ENCODE measurements around the gene ZKSCAN1.
"Not testable (repeated sequence)": the region's sequence is repeated elsewhere in the genome, so short reads cannot be mapped to it uniquely, and the experiment has no call there.

Gene ZKSCAN1

DNA sequence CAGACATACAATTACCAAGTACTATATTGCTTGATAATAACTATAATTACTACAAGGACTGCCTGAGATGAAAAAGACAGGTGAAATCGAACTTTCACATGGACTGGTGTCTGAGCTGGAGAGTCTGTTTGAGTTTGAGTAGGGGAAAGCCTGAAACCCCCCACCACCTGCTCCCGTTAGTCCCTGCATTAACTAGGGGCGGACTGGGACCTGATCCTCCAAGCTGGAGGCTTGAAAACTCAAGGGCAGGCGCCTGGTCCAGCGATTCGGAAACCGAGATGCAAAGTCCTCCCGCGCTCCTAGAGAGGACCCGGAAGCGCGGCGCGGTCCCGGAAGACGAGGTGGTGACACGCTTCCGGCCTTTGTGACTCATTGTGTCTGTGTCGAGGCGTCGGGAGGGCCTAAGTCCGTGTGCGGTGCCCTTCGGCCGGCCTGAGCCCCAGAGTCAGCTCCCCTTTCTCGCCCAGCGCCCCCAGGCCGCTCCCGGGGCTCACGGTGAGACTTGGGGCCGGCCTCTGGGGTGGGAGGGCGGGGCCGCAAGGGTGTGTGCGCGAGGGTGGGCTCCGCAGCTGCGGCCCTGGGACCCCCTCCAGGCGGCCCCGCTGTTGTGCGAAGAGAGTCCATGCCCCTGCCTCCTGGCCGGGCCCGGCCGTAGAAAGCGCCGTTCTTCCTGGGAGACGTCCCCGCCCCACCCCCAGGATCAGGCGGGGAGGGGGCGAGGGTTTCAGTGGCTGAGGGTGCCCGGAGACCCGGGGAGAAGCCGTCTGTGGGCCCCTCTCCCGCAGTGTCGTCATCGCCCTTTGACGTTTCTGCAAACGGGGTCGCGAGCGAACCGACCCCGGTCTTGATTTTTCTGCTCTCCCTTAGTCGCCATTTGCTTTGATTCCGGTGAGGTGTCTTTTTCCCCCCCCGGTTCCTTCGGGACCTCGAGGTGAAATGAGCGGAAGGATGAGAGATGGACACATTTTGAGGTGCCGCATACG, at the start of gene ZKSCAN1:
Gene ZKSCAN1, plus strand, starts transcription at position 365 of the 983 bp plus-strand sequence. CDS start 7,911 bp downstream, outside the sequence.
- peak; percentile 96 for DNase-seq (ENCODE audit: low spot score)

DNA sequence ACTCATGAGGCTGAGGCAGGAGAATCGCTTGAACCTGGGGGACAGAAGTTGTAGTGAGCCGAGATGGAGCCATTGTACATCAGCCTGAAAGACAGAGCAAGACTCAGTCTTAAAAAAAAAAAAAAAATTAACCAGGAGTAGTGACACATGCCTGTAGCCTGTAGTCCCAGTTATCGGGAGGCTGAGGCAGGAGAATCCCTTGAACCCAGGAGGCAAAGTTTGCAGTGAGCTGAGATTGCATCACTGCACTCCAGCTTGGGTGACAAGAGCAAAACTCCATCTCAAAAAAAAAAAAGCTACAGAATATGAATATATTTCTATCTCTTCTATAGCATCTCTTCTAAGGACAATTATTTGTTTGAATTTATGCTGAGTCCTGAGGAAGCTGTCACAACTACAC, 46.1 kb upstream of the ZKSCAN1 start:
- DNase-seq (ENCODE audit: low spot score): no peak

DNA sequence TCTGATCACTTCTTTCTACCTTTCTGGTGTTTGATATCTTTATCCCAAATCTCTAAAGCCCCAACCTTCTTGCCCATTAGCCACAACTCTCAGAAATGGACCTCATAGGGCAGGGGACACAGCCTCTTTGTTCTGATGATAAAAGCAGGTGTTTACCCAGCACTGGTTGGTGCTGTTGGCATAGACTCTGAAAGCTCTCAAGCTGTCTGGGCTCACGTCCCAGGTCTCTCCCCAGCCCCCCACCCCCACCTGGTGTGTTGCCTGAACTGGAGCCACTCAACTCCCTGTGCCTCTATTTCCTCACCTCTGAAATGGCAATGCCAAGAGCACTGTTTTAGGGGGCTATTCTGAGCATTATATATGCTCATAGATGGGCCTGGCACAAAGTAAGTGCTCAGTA, 45.6 kb upstream of the ZKSCAN1 start:
- DNase-seq (ENCODE audit: low spot score): not testable (repeated sequence)

DNA sequence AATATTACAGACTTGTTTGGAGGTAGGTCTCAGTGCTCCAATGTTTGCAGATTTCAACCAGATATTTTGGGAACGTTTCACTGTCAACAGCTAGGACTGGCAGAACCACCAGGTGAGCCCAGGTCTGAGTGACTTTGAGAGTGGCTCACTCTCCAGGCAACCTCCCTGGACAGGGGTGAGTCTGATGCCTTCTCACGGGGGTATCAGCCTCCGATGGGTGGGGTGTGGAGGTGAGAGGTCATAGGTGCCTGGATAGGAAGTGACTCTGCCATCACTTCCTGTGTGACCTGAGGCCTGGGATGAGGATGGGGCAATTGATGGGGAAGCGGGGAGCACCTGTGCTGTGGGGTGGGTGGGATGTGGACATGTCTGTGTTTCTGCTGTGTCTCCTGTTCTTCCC, 44.2 kb upstream of the ZKSCAN1 start:
- DNase-seq (ENCODE audit: low spot score): no peak

DNA sequence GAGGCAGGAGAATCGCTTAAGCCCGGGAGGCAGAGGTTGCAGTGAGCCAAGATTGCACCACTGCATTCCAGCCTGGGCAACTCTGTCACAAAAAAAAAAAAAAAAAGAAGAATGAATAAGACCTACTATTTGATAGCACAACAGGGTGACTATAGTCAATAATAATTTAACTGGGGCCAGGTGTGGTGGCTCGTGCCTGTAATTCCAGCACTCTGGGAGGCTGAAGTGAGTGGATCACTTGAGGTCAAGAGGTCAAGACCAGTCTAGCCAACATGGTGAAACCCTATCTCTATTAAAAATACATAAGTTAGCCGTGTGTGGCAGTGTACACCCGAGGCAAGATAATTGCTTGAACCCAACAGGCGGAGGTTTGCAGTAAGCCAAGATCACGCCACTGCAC, 41.6 kb upstream of the ZKSCAN1 start:
- DNase-seq (ENCODE audit: low spot score): not testable (repeated sequence)

DNA sequence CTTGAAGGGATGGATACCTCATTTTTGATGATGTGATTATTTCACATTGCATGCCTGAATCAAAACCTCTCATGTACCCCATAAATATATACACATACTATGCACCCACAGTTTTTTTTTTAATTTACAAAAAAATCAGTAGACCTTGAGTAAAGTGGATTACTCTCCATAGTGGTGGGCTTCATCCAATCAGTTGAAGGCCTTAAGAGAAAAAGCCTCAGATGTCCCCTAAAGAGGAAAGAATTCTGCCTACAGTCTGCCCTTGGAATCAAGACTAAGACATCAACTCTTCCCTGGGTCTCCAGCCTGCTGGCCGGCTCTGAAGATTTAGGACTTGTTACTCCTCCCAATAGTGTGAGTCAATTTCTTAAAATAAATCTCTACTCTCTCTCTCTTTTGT, 40.7 kb upstream of the ZKSCAN1 start:
- no peak for DNase-seq (ENCODE audit: low spot score)

DNA sequence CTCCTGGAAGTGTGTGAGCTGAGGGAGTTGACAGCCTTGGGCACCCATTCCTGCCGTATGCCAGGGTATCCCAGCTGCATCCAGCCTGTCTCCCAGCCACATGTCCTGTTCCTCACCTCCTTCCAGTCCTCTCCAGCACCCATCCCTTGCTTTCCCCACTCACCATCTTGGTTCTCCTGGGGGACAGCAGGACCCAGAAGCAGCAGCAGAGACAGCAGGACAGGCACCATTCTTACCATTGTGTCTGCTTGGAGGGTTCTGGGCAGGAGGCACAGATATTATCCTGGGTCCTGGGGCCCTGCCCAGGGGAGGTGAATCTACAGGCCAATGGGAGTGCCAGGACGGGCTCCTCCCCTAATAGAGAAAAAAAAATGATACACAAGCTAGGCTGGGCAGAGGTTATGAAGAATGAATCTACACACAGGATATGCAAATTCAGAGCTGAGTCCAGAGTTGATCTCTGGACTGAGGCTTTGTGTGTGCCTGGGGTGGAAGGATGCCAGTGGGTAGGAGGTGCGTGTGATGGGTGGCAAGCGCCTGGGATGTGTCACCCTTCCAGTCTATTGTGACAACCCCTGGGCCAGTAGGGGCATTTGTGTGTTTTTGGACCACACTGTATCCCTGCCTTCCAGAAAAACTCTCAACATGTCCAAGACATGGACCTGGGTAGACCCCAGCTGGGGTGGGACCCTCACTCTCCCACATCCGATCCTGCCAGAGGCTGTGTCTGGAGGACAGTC, 39.4 kb upstream of the ZKSCAN1 start, which contains the start of gene AZGP1:
Gene AZGP1, minus strand, starts transcription at position 250 of the 740 bp plus-strand sequence. Its CDS starts 11 bp downstream, at position 239.
- peak; percentile 48 for DNase-seq (ENCODE audit: low spot score)

DNA sequence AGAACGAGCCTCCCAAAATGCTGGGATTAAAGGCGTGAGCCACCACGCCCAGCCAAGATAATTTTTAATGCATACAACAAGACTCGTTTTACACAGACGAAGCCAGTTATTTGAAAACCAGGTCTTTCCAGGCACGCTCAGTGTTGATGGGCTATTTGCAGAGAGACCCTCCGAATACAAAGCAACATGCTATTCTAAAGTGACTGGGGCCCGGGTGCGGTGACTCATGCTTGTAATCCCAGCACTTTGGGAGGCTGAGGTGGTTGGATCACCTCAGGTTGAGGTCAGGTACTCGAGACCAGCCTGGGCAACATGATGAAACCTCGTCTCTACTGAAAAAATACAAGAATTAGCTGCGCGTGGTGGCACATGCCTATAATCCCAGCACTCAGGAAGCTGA, 38.8 kb upstream of the ZKSCAN1 start:
- DNase-seq (ENCODE audit: low spot score): no peak

DNA sequence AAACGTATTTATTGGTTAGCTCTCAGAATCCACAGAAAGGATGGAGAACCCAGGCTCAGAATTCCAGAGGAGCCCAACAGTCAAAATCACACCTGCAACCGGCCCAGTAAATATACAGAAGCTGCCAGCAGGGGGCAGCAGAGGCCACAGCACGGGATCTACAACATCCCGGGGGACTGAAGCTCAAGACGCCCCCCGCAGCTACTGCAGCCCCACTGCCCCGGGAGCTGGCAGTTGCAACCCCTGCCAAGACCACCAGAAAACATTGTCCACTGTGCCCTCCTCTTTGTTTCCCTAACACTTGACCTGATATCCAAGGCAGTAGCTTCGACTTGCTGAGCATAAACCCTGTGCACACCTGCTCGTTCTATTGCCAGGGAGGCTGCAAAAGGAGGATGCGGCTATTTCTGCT, 35.6 kb upstream of the ZKSCAN1 start:
- DNase-seq (ENCODE audit: low spot score): not testable (repeated sequence)

DNA sequence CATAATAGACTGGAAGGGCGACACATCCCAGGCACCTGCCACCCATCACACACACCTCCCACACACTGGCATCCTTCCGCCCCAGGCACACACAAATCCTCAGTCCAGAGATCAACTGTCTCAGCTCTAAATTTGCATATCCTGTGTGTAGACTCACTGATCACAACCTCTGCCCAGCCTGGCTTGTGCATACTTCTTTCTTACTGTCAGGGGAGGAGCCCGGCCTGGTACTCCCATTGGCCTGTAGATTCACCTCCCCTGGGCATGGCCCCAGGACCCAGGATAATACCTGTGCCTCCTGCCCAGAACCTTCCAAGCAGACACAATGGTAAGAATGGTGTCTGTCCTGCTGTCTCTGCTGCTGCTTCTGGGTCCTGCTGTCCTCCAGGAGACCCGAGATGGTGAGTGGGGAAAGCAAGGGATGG, 34.9 kb upstream of the ZKSCAN1 start:
- DNase-seq (ENCODE audit: low spot score): not testable (repeated sequence)

DNA sequence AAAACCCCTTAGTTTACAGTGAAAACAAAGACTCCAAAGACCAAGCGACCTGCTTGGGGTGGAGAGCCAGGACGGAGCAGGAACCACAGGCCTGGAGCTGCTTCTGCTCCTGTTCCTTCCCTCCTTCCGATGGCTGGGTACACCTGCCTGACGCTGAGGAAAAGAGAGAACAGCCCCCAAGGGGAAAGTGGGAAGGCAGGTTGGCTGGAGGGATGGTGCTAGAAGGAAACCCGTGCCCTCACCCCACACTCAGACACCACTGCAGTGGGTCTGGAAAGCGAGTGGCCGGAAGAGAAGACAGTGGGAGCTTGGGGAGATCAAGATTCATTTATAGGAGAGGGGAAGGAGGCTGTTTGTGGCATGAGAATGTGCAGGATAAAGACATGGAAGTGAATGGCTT, 34.3 kb upstream of the ZKSCAN1 start:
- DNase-seq (ENCODE audit: low spot score): not testable (repeated sequence)

DNA sequence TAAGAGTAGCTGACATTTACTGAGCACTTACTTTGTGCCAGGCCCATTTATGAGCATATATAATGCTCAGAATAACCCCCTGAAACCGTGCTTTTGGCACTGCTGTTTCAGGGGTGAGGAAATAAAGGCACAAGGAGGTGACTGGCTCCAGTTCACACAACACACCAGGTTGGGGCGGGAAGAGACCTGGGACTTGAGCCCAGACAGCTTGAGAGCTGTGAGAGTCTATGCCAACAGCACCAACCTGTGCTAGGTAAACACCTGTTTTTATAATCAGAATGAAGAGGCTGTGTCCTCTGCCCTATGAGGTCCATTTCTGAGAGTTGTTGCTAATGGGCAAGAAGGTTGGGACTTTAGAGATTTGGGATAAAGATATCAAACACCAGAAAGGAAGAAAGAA, 30.8 kb upstream of the ZKSCAN1 start:
- no peak for DNase-seq (ENCODE audit: low spot score)

DNA sequence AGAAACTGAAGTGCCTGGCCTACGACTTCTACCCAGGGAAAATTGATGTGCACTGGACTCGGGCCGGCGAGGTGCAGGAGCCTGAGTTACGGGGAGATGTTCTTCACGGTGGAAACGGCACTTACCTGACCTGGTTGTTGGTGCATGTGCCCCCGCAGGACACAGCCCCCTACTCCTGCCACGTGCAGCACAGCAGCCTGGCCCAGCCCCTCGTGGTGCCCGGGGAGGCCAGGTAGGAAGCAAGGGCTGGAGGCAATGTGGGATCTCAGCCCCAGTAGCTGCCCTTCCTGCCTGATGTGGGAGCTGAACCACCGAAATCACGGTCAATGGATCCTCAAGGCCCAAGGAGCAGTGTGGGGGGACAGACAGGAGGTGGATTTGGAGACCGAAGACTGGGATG, 28.1 kb upstream of the ZKSCAN1 start:
- not testable (repeated sequence) for DNase-seq (ENCODE audit: low spot score)

DNA sequence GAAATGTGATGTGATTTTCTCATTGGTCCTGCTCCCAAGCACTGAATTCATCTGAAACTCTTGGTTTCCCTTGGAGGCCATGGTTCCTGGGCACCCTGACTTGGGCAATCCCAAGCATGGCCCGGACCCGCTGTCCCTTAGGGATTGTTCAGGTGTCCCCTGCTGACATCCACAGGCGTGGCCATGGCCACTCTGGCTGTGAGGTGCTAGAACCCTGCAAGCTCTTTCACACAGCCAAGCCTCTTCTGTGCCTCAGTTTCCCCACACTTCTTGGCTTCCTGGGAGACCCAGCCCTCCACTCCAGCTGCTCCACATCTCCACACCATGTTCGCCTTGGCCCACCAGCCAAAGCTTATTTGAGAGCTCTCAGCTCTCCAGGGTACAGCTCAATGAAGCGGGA, 27.6 kb upstream of the ZKSCAN1 start:
- DNase-seq (ENCODE audit: low spot score): no peak

DNA sequence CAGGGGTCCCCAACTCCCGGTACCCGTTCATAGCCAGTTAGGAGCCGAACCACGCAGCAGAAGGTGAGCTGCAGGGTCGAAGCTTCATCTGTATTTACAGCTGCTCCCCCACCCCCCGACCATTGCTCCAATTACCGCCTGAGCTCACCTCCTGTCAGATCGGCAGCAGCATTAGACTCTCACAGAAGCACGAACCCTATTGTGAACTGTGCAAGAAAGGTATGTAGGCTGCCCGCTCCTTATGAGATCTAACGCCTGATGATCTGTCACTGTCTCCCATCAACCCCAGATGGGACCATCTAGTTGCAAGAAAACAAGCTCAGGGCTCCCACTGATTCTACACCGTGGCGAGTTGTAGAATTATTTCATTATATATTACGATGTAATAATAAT, 24.9 kb upstream of the ZKSCAN1 start:
- no peak for DNase-seq (ENCODE audit: low spot score)

DNA sequence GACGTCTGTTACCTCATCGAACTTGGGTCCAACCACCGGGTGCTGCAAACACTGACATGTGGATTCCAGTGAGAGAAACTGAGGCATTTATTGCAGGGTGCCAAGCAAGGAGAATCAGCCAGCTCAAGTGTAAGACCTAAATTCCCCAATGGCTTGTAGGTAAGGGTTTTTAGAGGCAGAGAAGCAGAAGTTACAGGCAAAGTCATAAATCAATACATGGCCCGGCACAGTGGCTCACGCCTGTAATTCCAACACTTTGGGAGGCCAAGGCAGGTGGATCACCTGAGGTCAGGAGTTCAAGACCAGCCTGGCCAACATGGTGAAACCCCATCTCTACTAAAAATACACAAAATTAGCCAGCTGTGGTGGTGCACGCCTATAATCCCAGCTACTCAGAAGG, 23.9 kb upstream of the ZKSCAN1 start:
- not testable (repeated sequence) for DNase-seq (ENCODE audit: low spot score)

DNA sequence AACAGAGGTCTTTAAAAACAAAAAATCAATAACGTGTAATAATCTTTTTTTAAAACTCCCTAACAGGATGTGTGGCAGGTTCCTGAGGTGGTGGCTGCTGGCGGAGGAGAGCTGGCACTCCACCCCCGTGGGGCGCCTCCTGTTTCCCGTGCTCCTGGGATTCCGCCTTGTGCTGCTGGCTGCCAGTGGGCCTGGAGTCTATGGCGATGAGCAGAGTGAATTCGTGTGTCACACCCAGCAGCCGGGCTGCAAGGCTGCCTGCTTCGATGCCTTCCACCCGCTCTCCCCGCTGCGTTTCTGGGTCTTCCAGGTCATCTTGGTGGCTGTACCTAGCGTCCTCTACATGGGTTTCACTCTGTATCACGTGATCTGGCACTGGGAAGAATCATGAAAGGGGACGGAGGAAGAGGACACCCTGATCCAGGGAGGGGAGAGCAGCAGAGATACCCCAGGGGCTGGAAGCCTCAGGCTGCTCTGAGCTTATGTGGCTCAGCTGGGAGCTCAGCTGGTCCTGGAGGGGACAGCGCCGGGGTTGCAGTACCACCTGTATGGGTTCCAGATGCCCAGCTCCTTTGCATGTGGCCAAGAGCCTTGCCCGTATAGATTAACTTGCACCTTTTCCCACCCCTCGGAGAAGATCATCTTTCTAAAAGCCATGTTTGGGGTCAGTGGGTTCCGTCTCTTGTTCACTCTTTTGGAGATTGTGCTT, 22.9 kb upstream of the ZKSCAN1 start:
- no peak for DNase-seq (ENCODE audit: low spot score)

DNA sequence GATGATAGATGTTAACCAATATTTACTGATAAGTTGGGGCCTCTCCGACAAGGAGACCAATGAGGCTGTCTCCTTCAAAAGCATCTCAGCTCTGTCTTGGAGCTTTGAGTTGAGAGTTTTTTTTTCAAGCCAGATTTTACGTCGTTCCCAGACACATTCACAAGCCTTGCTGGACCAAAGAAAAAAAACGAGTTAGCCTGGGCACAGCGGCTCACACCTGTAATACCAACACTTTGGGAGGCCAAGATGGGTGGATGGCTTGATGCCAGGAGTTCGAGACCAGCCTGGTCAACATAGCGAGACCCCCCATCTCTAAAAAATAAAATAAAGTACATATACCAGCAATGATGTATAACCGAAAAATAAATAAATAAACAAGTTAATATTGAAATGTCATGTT, 20.6 kb upstream of the ZKSCAN1 start:
- no peak for DNase-seq (ENCODE audit: low spot score)

DNA sequence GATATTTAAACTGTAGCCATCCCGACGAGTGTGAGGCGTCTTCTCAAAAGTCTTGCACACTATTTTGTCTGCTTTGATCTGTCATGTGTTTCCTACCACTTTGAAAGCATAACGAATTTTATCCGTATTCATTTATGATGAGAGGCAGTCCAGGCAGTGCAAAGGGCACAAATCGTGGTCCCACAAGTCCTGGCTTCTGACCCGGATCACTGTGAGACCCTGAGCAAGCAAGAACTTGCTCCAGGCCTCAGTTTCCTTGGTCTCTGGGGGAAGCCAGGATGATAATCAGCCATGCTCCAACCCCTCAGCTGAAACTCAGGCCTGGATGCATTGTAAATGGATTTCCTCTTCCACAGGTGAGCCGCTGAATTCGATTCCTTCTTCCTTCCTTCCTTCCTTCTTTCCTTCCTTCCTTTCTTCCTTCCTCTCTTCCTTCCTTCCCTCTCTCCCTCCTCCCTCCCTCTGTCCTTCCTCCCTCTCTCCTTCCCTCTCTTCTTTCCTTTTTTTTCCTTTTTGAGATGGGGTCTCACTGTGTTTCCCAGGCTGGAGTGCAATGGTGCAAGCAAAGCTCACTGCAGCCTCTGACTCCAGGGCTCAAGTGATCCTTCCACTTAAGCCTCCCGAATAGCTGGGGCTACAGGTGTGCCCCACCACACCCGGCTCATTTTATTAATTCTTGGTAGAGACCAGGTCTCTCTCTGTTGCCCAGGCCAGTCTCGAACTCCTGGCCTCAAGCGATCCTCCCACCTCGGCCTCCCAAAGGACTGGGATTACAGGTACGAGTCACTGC, 18.4 kb upstream of the ZKSCAN1 start:
- no peak for DNase-seq (ENCODE audit: low spot score)

DNA sequence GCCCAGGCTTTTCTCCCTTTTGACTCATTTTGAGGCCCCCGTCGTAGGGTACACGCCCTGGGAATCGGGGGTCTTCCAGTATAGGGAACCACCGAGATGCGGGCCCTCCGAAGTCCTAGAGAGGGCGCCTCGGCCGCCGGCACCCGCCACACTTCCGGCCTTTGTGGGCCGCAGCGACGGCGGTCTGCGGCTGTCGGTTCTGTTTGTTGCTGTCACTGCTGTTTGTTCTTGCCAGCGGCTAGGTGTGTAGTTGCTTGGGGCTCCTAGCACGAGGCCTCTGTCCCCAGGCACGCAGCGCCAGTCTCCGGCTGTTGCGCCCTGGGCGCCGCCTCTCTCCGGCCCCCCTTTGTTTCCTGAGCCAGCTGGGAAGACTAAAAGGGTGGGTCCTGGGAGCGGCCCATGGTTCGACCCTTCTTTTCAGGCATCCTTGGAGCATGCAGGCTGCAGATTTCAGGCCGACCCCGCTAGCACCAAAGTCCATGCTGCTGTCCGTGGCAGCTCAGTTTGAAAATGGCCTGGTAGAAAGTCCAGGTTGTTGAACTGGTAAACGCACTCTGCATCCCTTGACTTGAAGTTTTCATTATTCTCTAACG, 17.8 kb upstream of the ZKSCAN1 start:
- DNase-seq (ENCODE audit: low spot score): no peak

DNA sequence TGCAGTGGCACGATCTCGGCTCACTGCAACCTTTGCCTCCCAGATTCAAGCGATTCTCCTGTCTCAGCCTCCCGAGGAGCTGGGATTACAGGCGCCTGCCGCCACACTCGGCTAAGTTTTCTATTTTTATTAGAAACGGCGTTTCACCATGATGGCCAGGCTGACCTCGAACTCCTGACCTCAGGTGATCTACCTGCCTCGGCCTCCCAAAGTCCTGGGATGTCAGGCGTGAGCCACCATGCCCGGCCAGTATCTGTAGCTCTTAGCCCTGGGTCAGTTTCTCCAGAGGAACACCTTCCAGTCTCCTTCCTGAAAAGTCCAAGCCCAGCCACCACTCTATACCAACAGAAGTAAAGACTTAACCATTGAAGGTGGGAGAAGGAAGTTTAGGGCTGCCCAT, 15.2 kb upstream of the ZKSCAN1 start:
- no peak for DNase-seq (ENCODE audit: low spot score)
